ENCODE measurements around the gene SPO11.
"Not testable (repeated sequence)": the region's sequence is repeated elsewhere in the genome, so short reads cannot be mapped to it uniquely, and the experiment has no call there.

DNA sequence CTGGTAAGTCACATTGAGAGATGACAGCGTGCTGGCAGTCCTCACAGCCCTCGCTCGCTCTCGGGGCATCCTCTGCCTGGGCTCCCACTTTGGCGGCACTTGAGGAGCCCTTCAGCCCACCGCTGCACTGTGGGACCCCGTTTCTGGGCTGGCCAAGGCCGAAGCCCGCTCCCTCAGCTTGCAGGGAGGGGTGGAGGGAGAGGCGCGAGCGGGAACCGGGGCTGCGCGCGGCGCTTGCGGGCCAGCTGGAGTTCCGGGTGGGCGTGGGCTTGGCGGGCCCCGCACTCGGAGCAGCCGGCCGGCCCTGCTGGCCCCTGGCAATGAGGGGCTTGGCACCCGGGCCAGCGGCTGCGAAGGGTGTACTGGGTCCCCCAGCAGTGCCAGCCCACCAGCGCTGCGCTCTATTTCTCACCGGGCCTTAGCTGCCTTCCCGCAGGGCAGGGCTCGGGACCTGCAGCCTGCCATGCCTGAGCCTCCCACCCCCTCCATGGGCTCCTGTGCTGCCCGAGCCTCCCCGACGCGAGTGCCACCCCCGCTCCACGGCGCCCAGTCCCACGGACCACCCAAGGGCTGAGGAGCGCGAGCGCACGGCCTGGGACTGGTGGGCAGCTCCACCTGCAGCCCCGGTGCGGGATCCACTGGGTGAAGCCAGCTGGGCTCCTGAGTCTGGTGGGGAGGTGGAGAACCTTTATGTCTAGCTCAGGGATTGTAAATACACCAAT, 18.8 kb downstream of the SPO11 start:
- not testable (repeated sequence) for TF ChIP-seq CTCF, EZH2, EZH2phosphoT487 (IDR thresholded peaks at IDR 0.05)
